HEK293 (cell line): ENCODE results near the gene HLA-DOB.
A peak's percentile ranks its signal among the peaks of the same experiment; 100 is the strongest.

Source experiments
- CTCF ChIA-PET: fragments of 350-600 bp; formaldehyde crosslinking; extraction: SDS; loops from one replicate; lab custom pipeline; 2021; ENCODE audit warnings: antibody characterized with exemption; lab: Yijun Ruan, JAX
- POLR2A ChIA-PET: fragments of 300-600 bp; formaldehyde crosslinking; extraction: SDS; loops from one replicate; lab custom pipeline; 2020; ENCODE audit warnings: antibody characterized with exemption, inconsistent platforms; lab: Yijun Ruan, JAX
- H3K27ac ChIP-seq: fragments of 200-500 bp; sonication (Bioruptor generic); 2 replicates; pipeline ENCODE4 v1.5.1; 2014; ENCODE audit warnings: low read depth, low read length, control low read depth, inconsistent platforms; ENCODE audit errors: extremely low read depth
- H3K36me3 ChIP-seq, 2 experiments: fragments of 200-500 bp in 1 of 2; sonication (Bioruptor generic) in 1 of 2; 1 replicate in 1 of 2; 2 replicates in 1 of 2; pipeline ENCODE4 v1.5.1; 2014 to 2017; ENCODE audit warnings: inconsistent platforms in 2 of 2, low read length in 2 of 2; ENCODE audit not compliant: control insufficient read depth in 2 of 2, insufficient read depth in 1 of 2
- H3K4me1 ChIP-seq: fragments of 200-500 bp; sonication (Bioruptor generic); 2 replicates; pipeline ENCODE4 v1.5.1; 2014; ENCODE audit warnings: mild to moderate bottlenecking, low read length, inconsistent platforms; ENCODE audit not compliant: control insufficient read depth, insufficient read depth
- H3K4me3 ChIP-seq: 2 replicates; pipeline ENCODE4 v1.5.1; 2011; ENCODE audit warnings: low read depth, mild to moderate bottlenecking, control low read depth, low read length, moderate library complexity
- H3K9me3 ChIP-seq: fragments of 200-500 bp; sonication (Bioruptor generic); 2 replicates; pipeline ENCODE4 v1.5.1; 2014; ENCODE audit warnings: low read depth, low read length, inconsistent platforms; ENCODE audit not compliant: control insufficient read depth, insufficient read depth
- GLIS2 ChIP-seq: fragments of 450-650 bp; formaldehyde crosslinking; IDR thresholded peaks from 2 replicates; pipeline ENCODE4 v1.5.1; 2016; ENCODE audit warnings: missing biosample characterization, missing genetic modification characterization
- KLF17 ChIP-seq: fragments of 450-650 bp; formaldehyde crosslinking; IDR thresholded peaks from 2 replicates; pipeline ENCODE4 v1.5.1; 2016; ENCODE audit warnings: missing biosample characterization, missing genetic modification characterization
- KLF8 ChIP-seq: fragments of 450-650 bp; formaldehyde crosslinking; IDR thresholded peaks from 2 replicates; pipeline ENCODE4 v1.5.1; 2016; ENCODE audit warnings: missing biosample characterization, missing genetic modification characterization
- KLF9 ChIP-seq: fragments of 450-650 bp; formaldehyde crosslinking; IDR thresholded peaks from 2 replicates; pipeline ENCODE4 v1.5.1; 2016; ENCODE audit warnings: missing biosample characterization, missing genetic modification characterization, low read depth
- PBX3 ChIP-seq: sonication (generic); formaldehyde crosslinking; IDR thresholded peaks from 2 replicates; pipeline ENCODE4 v1.8.1; 2022; ENCODE audit warnings: mild to moderate bottlenecking, moderate library complexity, missing genetic modification reagents
- PRDM10 ChIP-seq: fragments of 450-650 bp; formaldehyde crosslinking; IDR thresholded peaks from 2 replicates; pipeline ENCODE4 v1.5.1; 2016; ENCODE audit warnings: missing biosample characterization, missing genetic modification characterization
- PRDM2 ChIP-seq: fragments of 450-650 bp; formaldehyde crosslinking; IDR thresholded peaks from 2 replicates; pipeline ENCODE4 v1.5.1; 2016; ENCODE audit warnings: missing biosample characterization, missing genetic modification characterization, borderline replicate concordance
- SETDB1 ChIP-seq: IDR thresholded peaks from one replicate; pipeline ENCODE4 v1.6.1; 2017; ENCODE audit warnings: mild to moderate bottlenecking, low read length, moderate library complexity, mixed read lengths; ENCODE audit not compliant: insufficient read length
- SP2 ChIP-seq: fragments of 450-650 bp; formaldehyde crosslinking; IDR thresholded peaks from 2 replicates; pipeline ENCODE4 v1.5.1; 2016; ENCODE audit warnings: missing biosample characterization, missing genetic modification characterization
- SP3 ChIP-seq: fragments of 450-650 bp; formaldehyde crosslinking; IDR thresholded peaks from 2 replicates; pipeline ENCODE4 v1.5.1; 2016; ENCODE audit warnings: missing biosample characterization, missing genetic modification characterization
- ZBTB17 ChIP-seq: fragments of 450-650 bp; formaldehyde crosslinking; IDR thresholded peaks from 2 replicates; pipeline ENCODE4 v1.5.1; 2016; ENCODE audit warnings: missing biosample characterization, missing genetic modification characterization
- ZNF114 ChIP-seq: fragments of 450-650 bp; formaldehyde crosslinking; IDR thresholded peaks from 2 replicates; pipeline ENCODE4 v1.5.0; 2017; ENCODE audit warnings: missing biosample characterization, missing genetic modification characterization
- ZNF324 ChIP-seq: fragments of 450-650 bp; formaldehyde crosslinking; IDR thresholded peaks from 2 replicates; pipeline ENCODE4 v1.5.1; 2016; ENCODE audit warnings: missing biosample characterization, missing genetic modification characterization
- ZNF404 ChIP-seq: fragments of 450-650 bp; formaldehyde crosslinking; IDR thresholded peaks from 2 replicates; pipeline ENCODE4 v1.5.1; 2017; ENCODE audit warnings: missing biosample characterization, missing genetic modification characterization
- ZNF449 ChIP-seq: fragments of 450-650 bp; formaldehyde crosslinking; IDR thresholded peaks from 2 replicates; pipeline ENCODE4 v1.5.1; 2017; ENCODE audit warnings: missing biosample characterization, mild to moderate bottlenecking, missing genetic modification characterization, moderate library complexity
- ZNF561 ChIP-seq: fragments of 450-650 bp; IDR thresholded peaks from 2 replicates; pipeline ENCODE4 v1.5.1; 2018; ENCODE audit warnings: missing biosample characterization, missing genetic modification characterization, borderline replicate concordance
- ZNF658 ChIP-seq: fragments of 450-650 bp; formaldehyde crosslinking; IDR thresholded peaks from 2 replicates; pipeline ENCODE4; 2016; ENCODE audit warnings: missing biosample characterization, missing genetic modification characterization
- ZNF664 ChIP-seq: fragments of 450-650 bp; formaldehyde crosslinking; IDR thresholded peaks from 2 replicates; pipeline ENCODE4 v1.5.1; 2016; ENCODE audit warnings: missing biosample characterization, missing genetic modification characterization

The HLA-DOB gene

GRCh38 chr6:32843979-32844838 is 27.4 kb upstream of the HLA-DOB start, which contains the start of gene PSMB8:
TSS of gene PSMB8 (minus strand) at chr6:32844047. CDS start at chr6:32843996, 51 bp downstream.
- TF ChIP-seq PBX3 (CRISPR knock-in tag), result no peak
- TF ChIP-seq PRDM10 (tag by site-specific recombination), result peak; percentile 65
- 0 out of 2 replicates have a peak, but pooled peaks have one; percentile 16 for TF ChIP-seq ZBTB17 (tag by site-specific recombination)
- TF ChIP-seq GLIS2, result 0 out of 2 replicates have a peak, but pooled peaks have one; percentile 16
- peak; percentile 50 for TF ChIP-seq SP3 (tag by site-specific recombination)
- TF ChIP-seq SP2 (tag by site-specific recombination), result peak; percentile 41
- no peak for TF ChIP-seq ZNF658 (tag by site-specific recombination)
- TF ChIP-seq ZNF561 (tag by site-specific recombination), result peak; percentile 96
- 0 out of 2 replicates have a peak, but pooled peaks have one; percentile 15 for TF ChIP-seq KLF17
- TF ChIP-seq KLF9 (tag by site-specific recombination), result 0 out of 2 replicates have a peak, but pooled peaks have one; percentile 42
- TF ChIP-seq ZNF404 (tag by site-specific recombination), result no peak
- Histone ChIP-seq H3K36me3 (peaks cover 6 to 35% of the 10 kb centered on the region in 2 experiments; a peak in 2 of 3 replicates), H3K4me1 (no peaks in the 10 kb centered on the region), H3K4me3 (peak within 1 kb of the TSS; percentile 31), H3K27ac (no peak within 1 kb of the TSS), H3K9me3 (no peaks in the 10 kb centered on the region)
- POLR2A ChIA-PET, result interaction anchor here (1.1 to 2.3 kb wide), 5 partner anchors 9 to 128 kb away, joined by 3 to 20 read pairs (median 4); partner anchors contain the start of genes PSMB9 and TAP1
- CTCF ChIA-PET, result interaction anchor here (0.6 to 4.2 kb wide), 7 partner anchors 12 to 781 kb away, joined by 3 to 46 read pairs (median 7); partner anchors contain the start of genes PSMB9 and TAP1

GRCh38 chr6:32843331-32843978 is 26.7 kb upstream of the HLA-DOB start:
- H3K9me3 ChIP-seq, result no peaks in the 10 kb centered on the region
- H3K4me1 ChIP-seq, result no peaks in the 10 kb centered on the region
- peak overlapping the region; percentile 31 for H3K4me3 ChIP-seq
- ChIA-PET CTCF (interaction anchor here (0.6 to 4.2 kb wide), 5 partner anchors 13 to 111 kb away, joined by 3 to 46 read pairs (median 8); partner anchors contain the start of genes PSMB9 and TAP1), POLR2A (interaction anchor here (1.8 to 2.3 kb wide), 3 partner anchors 10 to 128 kb away, joined by 4 to 20 read pairs (median 7); partner anchors contain the start of genes PSMB9 and TAP1)
- peaks cover 6 to 27% of the 10 kb centered on the region in 2 experiments; a peak in 2 of 3 replicates for H3K36me3 ChIP-seq
- no peak overlapping the region for H3K27ac ChIP-seq
- no peak for TF ChIP-seq KLF8 (tag by site-specific recombination)
- no peak for TF ChIP-seq PRDM2 (tag by site-specific recombination)
- no peak for TF ChIP-seq ZNF449 (tag by site-specific recombination)
- no peak for TF ChIP-seq KLF9 (tag by site-specific recombination)
- TF ChIP-seq ZNF664, result no peak
- TF ChIP-seq SETDB1, result no peak
- TF ChIP-seq ZNF324 (tag by site-specific recombination), result no peak
- no peak for TF ChIP-seq ZNF114 (tag by site-specific recombination)
